ENCODE measurements around the gene SARDH. TPM values are rescaled to one million over a fixed set of nuclear protein-coding genes. Genes with fewer than 3 reads are reported as not detected.

Gene SARDH
- total and polyA plus RNA-seq, 2 donors (not counting 3 experiments of a cell fraction or from before 2014, with no cell fraction given) = 0.19 to 0.44 TPM

- TF ChIP-seq JUN (IDR thresholded peaks at IDR 0.05; ENCODE audit: borderline replicate concordance, insufficient read depth, insufficient read length, low read depth) (no peak), CTCF (IDR thresholded peaks at IDR 0.05; ENCODE audit: extremely low read depth in 1 of 2, insufficient read depth in 1 of 2, low read depth in 1 of 2, low read length in 2 of 2) (no peak), MAX (IDR thresholded peaks at IDR 0.05; ENCODE audit: insufficient read depth, insufficient read length) (no peak), MYC (IDR thresholded peaks at IDR 0.05; ENCODE audit: low read depth, low read length) (no peak), GATA2 (IDR thresholded peaks at IDR 0.05; ENCODE audit: insufficient read depth, insufficient read length, low read depth, low read length) (no peak), EZH2 (IDR thresholded peaks at IDR 0.05; ENCODE audit: borderline replicate concordance, low read depth, low read length, severe bottlenecking) (no peak), POLR2AphosphoS5 (IDR thresholded peaks at IDR 0.05; ENCODE audit: insufficient read depth, low read depth, low read length) (no peak), FOS (IDR thresholded peaks at IDR 0.05; ENCODE audit: borderline replicate concordance, insufficient read depth, low read length) (no peak), POLR2A (IDR thresholded peaks at IDR 0.05; ENCODE audit: low read depth, low read length) (no peak)
- Histone ChIP-seq H4K20me1 (replicated peaks; ENCODE audit: control insufficient read depth, extremely low read depth, insufficient read depth, low read length) (no peaks in the 10 kb centered on the region), H3K9me1 (replicated peaks; ENCODE audit: control insufficient read depth, extremely low read depth, insufficient read depth, low read length) (no peaks in the 10 kb centered on the region), H3K4me3 (replicated peaks in 1 of 3; ENCODE audit: insufficient read depth in 1 of 3, low read depth in 1 of 3, low read length in 3 of 3) (no peak overlapping the region), H3K4me1 (ENCODE audit: control insufficient read depth, extremely low read depth, insufficient read depth, low read length) (no peaks in the 10 kb centered on the region), H3K9me3 (replicated peaks; ENCODE audit: control insufficient read depth, insufficient read depth, low read length) (no peaks in the 10 kb centered on the region), H3K79me2 (ENCODE audit: control insufficient read depth, insufficient read depth, low read length) (no peaks in the 10 kb centered on the region), H3K9ac (replicated peaks; ENCODE audit: extremely low read depth, insufficient read depth, low read length) (no peak overlapping the region), H3K27ac (ENCODE audit: insufficient read depth, low read depth, low read length) (no peak overlapping the region), H3K36me3 (ENCODE audit: control insufficient read depth in 2 of 2, extremely low read depth in 1 of 2, insufficient read depth in 2 of 2, low read length in 2 of 2) (no peaks in the 10 kb centered on the region), H2AFZ (ENCODE audit: low read depth, low read length) (no peak overlapping the region), H3K27me3 (ENCODE audit: control insufficient read depth in 2 of 2, insufficient read depth in 2 of 2, low read length in 2 of 2) (no peaks in the 10 kb centered on the region), H3K4me2 (ENCODE audit: insufficient read depth, low read length) (no peak overlapping the region)
- BruUV-seq (replicated peaks) = no TSS peak
- intact Hi-C loops (cut with micrococcal nuclease) = no loop called here
- ChIA-PET POLR2A (no interaction called here), CTCF (no interaction called here)
- FAIRE-seq (no peak), DNase-seq (ENCODE audit: low read depth, low spot score) (no peak)
- dilution Hi-C loops (cut with MboI; ENCODE audit: extremely low pct_ligation_motif_present, low sequenced_read_pairs) = no loop called here
Measured at GRCh38 chr9:133709691-133710571, 28.2 kb downstream of the SARDH start.
